Trophoblast cell (in vitro differentiated cells and primary cell): ENCODE data around the gene ARHGAP33.

ENCODE experiments used
- DNase-seq, 2 donors: peaks; one replicate each; pipeline ENCODE4 v3.0.0-alpha.2; 2016
- H2AFZ ChIP-seq: 2 replicates; pipeline ENCODE4 v1.6.1; 2013; ENCODE audit warnings: low read length, moderate library complexity, mild to moderate bottlenecking; ENCODE audit not compliant: insufficient read depth, poor library complexity
- H2AK5ac ChIP-seq: 2 replicates; pipeline ENCODE4 v1.6.1; 2013; ENCODE audit warnings: mild to moderate bottlenecking, low read length
- H2BK120ac ChIP-seq: 2 replicates; pipeline ENCODE4 v1.6.1; 2013; ENCODE audit warnings: low read length, mild to moderate bottlenecking, moderate library complexity; ENCODE audit not compliant: insufficient read depth, poor library complexity
- H2BK12ac ChIP-seq: 2 replicates; pipeline ENCODE4 v1.6.1; 2013; ENCODE audit warnings: mild to moderate bottlenecking, low read length, moderate library complexity
- H2BK5ac ChIP-seq: 2 replicates; pipeline ENCODE4 v1.6.1; 2013; ENCODE audit warnings: low read length, low read depth, moderate library complexity, mild to moderate bottlenecking; ENCODE audit not compliant: poor library complexity
- H3K14ac ChIP-seq: 2 replicates; pipeline ENCODE4 v1.6.1; 2013; ENCODE audit warnings: mild to moderate bottlenecking, low read length
- H3K18ac ChIP-seq: 2 replicates; pipeline ENCODE4 v1.6.1; 2013; ENCODE audit warnings: mild to moderate bottlenecking, low read length
- H3K23ac ChIP-seq: 2 replicates; pipeline ENCODE4 v1.6.1; 2013; ENCODE audit warnings: low read length
- H3K27ac ChIP-seq: 2 replicates; pipeline ENCODE4 v1.5.1; 2013; ENCODE audit warnings: low read depth, mild to moderate bottlenecking, inconsistent platforms, low read length, moderate library complexity
- H3K27me3 ChIP-seq: 2 replicates; pipeline ENCODE4 v1.6.1; 2013; ENCODE audit warnings: inconsistent platforms, mild to moderate bottlenecking, low read length, moderate library complexity; ENCODE audit not compliant: insufficient read depth
- H3K36me3 ChIP-seq, 2 experiments: 1 replicate in 1 of 2; 2 replicates in 1 of 2; pipeline ENCODE4 v1.6.1; 2013; ENCODE audit warnings: low read length in 2 of 2, mild to moderate bottlenecking in 2 of 2, moderate library complexity in 1 of 2; ENCODE audit not compliant: insufficient read depth in 2 of 2, control insufficient read depth in 1 of 2
- H3K4ac ChIP-seq: 2 replicates; pipeline ENCODE4 v1.6.1; 2013; ENCODE audit warnings: low read depth, mild to moderate bottlenecking, low read length, moderate library complexity
- H3K4me1 ChIP-seq, 2 experiments: 1 replicate in 1 of 2; 2 replicates in 1 of 2; pipeline ENCODE4 v1.6.1; 2013; ENCODE audit warnings: low read length in 2 of 2, mild to moderate bottlenecking in 2 of 2, moderate library complexity in 1 of 2; ENCODE audit not compliant: insufficient read depth in 2 of 2, control insufficient read depth in 1 of 2
- H3K4me2 ChIP-seq: 2 replicates; pipeline ENCODE4 v1.6.1; 2013; ENCODE audit warnings: inconsistent platforms, mild to moderate bottlenecking, low read length, moderate library complexity
- H3K4me3 ChIP-seq: 2 replicates; pipeline ENCODE4 v1.5.1; 2013; ENCODE audit warnings: mild to moderate bottlenecking, low read depth, low read length, inconsistent platforms
- H3K79me1 ChIP-seq: one replicate; pipeline ENCODE4 v1.6.1; 2013; ENCODE audit warnings: low read length
- H3K79me2 ChIP-seq: 2 replicates; pipeline ENCODE4 v1.6.1; 2013; ENCODE audit warnings: low read length, mild to moderate bottlenecking; ENCODE audit not compliant: control insufficient read depth, insufficient read depth, poor library complexity
- H3K9ac ChIP-seq: 2 replicates; pipeline ENCODE4 v1.6.1; 2013; ENCODE audit warnings: mild to moderate bottlenecking, low read length
- H3K9me3 ChIP-seq: 2 replicates; pipeline ENCODE4 v1.6.1; 2013; ENCODE audit warnings: low read depth, mild to moderate bottlenecking, control low read depth, inconsistent platforms, low read length; ENCODE audit not compliant: insufficient read depth
- H4K12ac ChIP-seq: 2 replicates; pipeline ENCODE4 v1.6.1; 2013; ENCODE audit warnings: low read depth, mild to moderate bottlenecking, low read length, moderate library complexity
- H4K8ac ChIP-seq: 2 replicates; pipeline ENCODE4 v1.6.1; 2013; ENCODE audit warnings: low read depth, mild to moderate bottlenecking, low read length, moderate library complexity
- H4K91ac ChIP-seq: one replicate; pipeline ENCODE4 v1.6.1; 2013; ENCODE audit warnings: low read depth, mild to moderate bottlenecking, low read length, moderate library complexity
- whole genome bisulfite sequencing: extraction: QIAGEN DNeasy Blood & Tissue Kit; methylation state at CpG from one replicate; pipeline ENCODE4 v1.1.7; 2013; ENCODE audit warnings: missing lambda C conversion rate; ENCODE audit not compliant: insufficient read length, insufficient coverage; ENCODE audit errors: extremely low coverage; 5-methylcytosine and 5-hydroxymethylcytosine counted together

The ARHGAP33 gene

GRCh38 chr19:35773020-35773806 lies 2.2 kb upstream of the ARHGAP33 start:
- DNase-seq = no peak
- Histone ChIP-seq H3K9me3 (no peaks in the 10 kb centered on the region), H2BK12ac (no peak overlapping the region), H3K23ac (no peak overlapping the region), H2BK120ac (no peak overlapping the region), H4K8ac (no peak overlapping the region), H4K12ac (no peak overlapping the region), H3K36me3 (peaks cover 4 to 7% of the 10 kb centered on the region in 2 experiments), H3K4me2 (no peak overlapping the region), H3K4ac (no peak overlapping the region), H3K4me1 (peaks cover 6 to 15% of the 10 kb centered on the region in 2 experiments), H3K14ac (no peak overlapping the region), H3K9ac (no peak overlapping the region), H3K79me2 (no peaks in the 10 kb centered on the region), H2AK5ac (no peak overlapping the region), H3K4me3 (no peak overlapping the region), H3K27me3 (no peaks in the 10 kb centered on the region), H2BK5ac (no peak overlapping the region), H4K91ac (no peak overlapping the region), H2AFZ (no peak overlapping the region), H3K27ac (no peak overlapping the region), H3K79me1 (peaks cover 3% of the 10 kb centered on the region), H3K18ac (no peak overlapping the region)
- no CpG with 5 or more reads among the region's 9 CpGs for WGBS

GRCh38 chr19:35774274-35775045 lies 904 bp upstream of the ARHGAP33 start:
- no peak overlapping the region for H2AK5ac ChIP-seq
- H3K79me2 ChIP-seq = no peaks in the 10 kb centered on the region
- H3K9me3 ChIP-seq = no peaks in the 10 kb centered on the region
- H2AFZ ChIP-seq = no peak overlapping the region
- peak; percentile 39 to 56 for DNase-seq
- H3K4me3 ChIP-seq = no peak overlapping the region
- no peak overlapping the region for H3K23ac ChIP-seq
- no peak overlapping the region for H3K9ac ChIP-seq
- H3K18ac ChIP-seq = no peak overlapping the region
- peaks cover 3% of the 10 kb centered on the region for H3K79me1 ChIP-seq
- H3K4me1 ChIP-seq = peaks cover 6 to 15% of the 10 kb centered on the region in 2 experiments
- no peak overlapping the region for H4K91ac ChIP-seq
- H2BK5ac ChIP-seq = no peak overlapping the region
- peaks cover 0 to 3% of the 10 kb centered on the region in 2 experiments for H3K36me3 ChIP-seq
- H4K8ac ChIP-seq = no peak overlapping the region
- H3K4me2 ChIP-seq = peak overlapping the region; percentile 52
- no peak overlapping the region for H2BK12ac ChIP-seq
- no CpG with 5 or more reads among the region's 16 CpGs for WGBS
- no peak overlapping the region for H2BK120ac ChIP-seq
- no peak overlapping the region for H3K4ac ChIP-seq
- H3K27me3 ChIP-seq = no peaks in the 10 kb centered on the region
- H3K14ac ChIP-seq = no peak overlapping the region
- no peak overlapping the region for H4K12ac ChIP-seq
- no peak overlapping the region for H3K27ac ChIP-seq

DNA sequence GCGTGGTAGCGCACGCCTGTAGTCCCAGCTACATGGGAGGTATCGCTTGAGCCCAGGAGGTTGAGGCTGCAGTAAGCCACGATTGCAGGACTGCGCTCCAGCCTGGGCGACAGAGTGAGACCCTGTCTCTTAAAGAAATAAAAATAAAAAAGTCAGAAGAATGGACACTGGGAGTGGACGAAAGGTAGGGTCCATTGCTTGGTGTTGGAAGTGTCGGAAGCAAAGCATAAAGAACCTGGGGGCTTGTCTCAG lies 392 bp upstream of the ARHGAP33 start:
- Histone ChIP-seq H3K27ac (no peak overlapping the region), H3K14ac (no peak overlapping the region), H3K18ac (no peak overlapping the region), H2BK120ac (no peak overlapping the region), H3K79me2 (no peaks in the 10 kb centered on the region), H3K4me1 (peaks cover 6 to 15% of the 10 kb centered on the region in 2 experiments), H3K4ac (no peak overlapping the region), H4K12ac (no peak overlapping the region), H2AK5ac (no peak overlapping the region), H3K4me2 (peak overlapping the region; percentile 52), H4K91ac (no peak overlapping the region), H3K36me3 (peaks cover 0 to 3% of the 10 kb centered on the region in 2 experiments), H3K4me3 (no peak overlapping the region), H3K9me3 (no peaks in the 10 kb centered on the region), H3K23ac (no peak overlapping the region), H2BK12ac (no peak overlapping the region), H2BK5ac (no peak overlapping the region), H2AFZ (no peak overlapping the region), H3K79me1 (peaks cover 3% of the 10 kb centered on the region), H3K27me3 (no peaks in the 10 kb centered on the region), H3K9ac (no peak overlapping the region), H4K8ac (no peak overlapping the region)
- WGBS = no CpG with 5 or more reads among the region's 9 CpGs
- DNase-seq = no peak

GRCh38 chr19:35776102-35776788 lies 881 bp downstream of the ARHGAP33 start:
- peaks cover 5 to 8% of the 10 kb centered on the region in 2 experiments for H3K36me3 ChIP-seq
- H3K79me1 ChIP-seq = peaks cover 3% of the 10 kb centered on the region
- no peak for DNase-seq
- no peak overlapping the region for H3K14ac ChIP-seq
- no peak overlapping the region for H3K27ac ChIP-seq
- H3K79me2 ChIP-seq = no peaks in the 10 kb centered on the region
- no peak overlapping the region for H3K9ac ChIP-seq
- no CpG with 5 or more reads among the region's 13 CpGs for WGBS
- no peak overlapping the region for H2BK120ac ChIP-seq
- H3K4ac ChIP-seq = no peak overlapping the region
- H4K91ac ChIP-seq = peak overlapping the region; percentile 25
- no peak overlapping the region for H3K23ac ChIP-seq
- H3K27me3 ChIP-seq = no peaks in the 10 kb centered on the region
- H3K4me2 ChIP-seq = peak overlapping the region; percentile 80
- no peak overlapping the region for H4K12ac ChIP-seq
- no peak overlapping the region for H2AK5ac ChIP-seq
- H2BK5ac ChIP-seq = no peak overlapping the region
- H3K4me3 ChIP-seq = no peak overlapping the region
- no peak overlapping the region for H4K8ac ChIP-seq
- H2BK12ac ChIP-seq = no peak overlapping the region
- H3K9me3 ChIP-seq = no peaks in the 10 kb centered on the region
- no peak overlapping the region for H3K18ac ChIP-seq
- H2AFZ ChIP-seq = no peak overlapping the region
- peaks cover 6 to 15% of the 10 kb centered on the region in 2 experiments for H3K4me1 ChIP-seq
